NOMO-1 (cell line): ENCODE measurements around the gene PDE6D.

Experiments
- DNase-seq, 2 experiments: peaks; one replicate each; lab custom pipeline; 2025; ENCODE audit not compliant: unreplicated experiment in 2 of 2; lab: John Stamatoyannopoulos, UW

Gene PDE6D

GRCh38 chr2:231708773-231709635 is 72.1 kb downstream of the PDE6D start:
- peak in 1 of 2 experiments; percentile 44 for DNase-seq

GRCh38 chr2:231707927-231708772 is 72.9 kb downstream of the PDE6D start, which contains the start of gene PTMA:
PTMA (plus strand) TSS chr2:231708525; CDS start chr2:231708707, 182 bp downstream.
- peak; percentile 99 for DNase-seq

DNA sequence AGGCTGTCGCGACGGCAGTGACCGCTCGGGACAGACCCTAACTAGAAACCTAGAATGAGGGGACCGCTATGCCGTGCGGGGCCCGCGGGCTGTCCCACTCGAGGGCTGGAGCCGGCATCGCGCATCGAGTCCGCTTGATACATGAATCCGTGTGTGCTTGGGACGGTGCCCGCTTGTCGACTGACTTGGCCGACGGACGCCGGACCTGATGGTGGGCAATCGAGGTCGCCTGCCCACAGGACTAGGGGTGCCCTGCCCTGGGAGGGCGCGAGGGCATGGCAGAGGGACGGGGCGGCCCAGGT is 73.5 kb downstream of the PDE6D start:
- no peak for DNase-seq

- DNase-seq: peak; percentile 94 to 99
Observed at GRCh38 chr2:231706731-231707624, 74.1 kb downstream of the PDE6D start.

DNA sequence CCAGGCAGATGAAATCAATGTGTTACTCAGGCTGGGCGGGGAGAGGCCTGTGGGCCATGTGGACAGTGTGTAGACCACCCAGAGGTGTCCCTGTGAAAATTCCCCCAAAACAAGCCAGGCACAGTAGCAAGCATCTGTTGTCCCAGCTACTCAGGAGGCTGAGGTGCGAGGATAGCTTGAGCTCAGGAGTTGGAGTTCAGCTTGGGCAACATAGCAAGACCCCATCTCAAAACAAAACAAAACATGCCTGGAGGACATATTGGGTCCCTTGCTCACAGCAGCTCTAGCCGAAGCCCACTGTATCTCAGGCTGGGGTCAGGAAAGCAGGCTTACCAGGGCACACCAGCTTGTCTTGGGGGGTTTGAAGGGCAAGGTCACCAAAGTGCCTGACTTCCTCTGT is 77.1 kb downstream of the PDE6D start:
- no peak for DNase-seq

GRCh38 chr2:231701456-231702373 is 79.4 kb downstream of the PDE6D start:
- DNase-seq: peak; percentile 31 to 37

- DNase-seq: no peak
Observed at GRCh38 chr2:231699006-231699405, 82.1 kb downstream of the PDE6D start.

GRCh38 chr2:231696004-231696367 is 85.1 kb downstream of the PDE6D start:
- DNase-seq: no peak

GRCh38 chr2:231693956-231694355 is 87.1 kb downstream of the PDE6D start:
- no peak for DNase-seq

GRCh38 chr2:231692847-231693246 is 88.2 kb downstream of the PDE6D start:
- no peak for DNase-seq

DNA sequence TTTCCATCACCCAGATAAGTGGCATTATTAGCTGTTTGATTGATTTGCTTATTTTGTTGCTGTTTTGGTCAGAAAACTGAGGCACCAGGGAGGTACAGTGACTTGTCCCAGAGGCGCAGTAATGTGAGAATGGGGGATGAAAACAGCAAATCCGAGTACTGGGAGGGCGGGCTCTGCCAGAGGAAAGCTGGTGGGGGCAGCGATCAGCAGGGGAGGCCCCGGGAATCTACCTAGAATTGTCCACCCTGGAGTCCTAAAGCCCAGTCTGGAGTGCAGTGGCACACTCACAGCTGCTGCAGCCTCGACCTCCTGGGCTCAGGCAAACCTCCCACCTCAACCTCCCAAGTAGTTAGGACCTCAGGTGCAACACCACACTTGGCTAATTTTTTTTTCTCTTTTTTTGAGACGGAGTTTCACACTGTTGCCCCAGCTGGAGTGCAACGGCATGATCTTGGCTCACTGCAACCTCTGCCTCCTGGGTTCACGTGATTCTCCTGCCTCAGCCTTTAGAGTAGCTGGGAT is 89.8 kb downstream of the PDE6D start:
- DNase-seq: no peak

- DNase-seq: no peak
Observed at GRCh38 chr2:231689124-231689893, 91.8 kb downstream of the PDE6D start.

DNA sequence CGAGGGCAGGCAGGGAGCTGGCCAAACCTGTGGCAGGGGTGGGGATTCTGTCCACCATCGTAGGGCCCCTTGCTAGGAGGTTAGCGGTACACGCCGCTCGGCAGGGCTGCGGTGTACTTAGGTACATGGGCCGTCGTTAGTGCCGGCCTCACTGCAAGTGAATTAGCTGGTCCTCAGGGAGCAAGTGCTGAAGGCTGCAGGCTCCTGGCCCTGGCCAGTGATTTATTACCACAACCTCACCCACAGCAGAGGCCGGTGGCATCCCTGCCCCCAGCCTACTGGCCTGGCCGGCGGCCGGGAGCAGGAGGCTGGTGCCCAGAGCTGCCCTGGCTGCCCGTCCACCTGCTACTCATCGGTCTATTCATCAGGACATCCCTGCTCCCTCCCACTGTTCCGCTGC is 92.4 kb downstream of the PDE6D start:
- no peak for DNase-seq

- no peak for DNase-seq
Observed at GRCh38 chr2:231687961-231688360, 93.1 kb downstream of the PDE6D start.

DNA sequence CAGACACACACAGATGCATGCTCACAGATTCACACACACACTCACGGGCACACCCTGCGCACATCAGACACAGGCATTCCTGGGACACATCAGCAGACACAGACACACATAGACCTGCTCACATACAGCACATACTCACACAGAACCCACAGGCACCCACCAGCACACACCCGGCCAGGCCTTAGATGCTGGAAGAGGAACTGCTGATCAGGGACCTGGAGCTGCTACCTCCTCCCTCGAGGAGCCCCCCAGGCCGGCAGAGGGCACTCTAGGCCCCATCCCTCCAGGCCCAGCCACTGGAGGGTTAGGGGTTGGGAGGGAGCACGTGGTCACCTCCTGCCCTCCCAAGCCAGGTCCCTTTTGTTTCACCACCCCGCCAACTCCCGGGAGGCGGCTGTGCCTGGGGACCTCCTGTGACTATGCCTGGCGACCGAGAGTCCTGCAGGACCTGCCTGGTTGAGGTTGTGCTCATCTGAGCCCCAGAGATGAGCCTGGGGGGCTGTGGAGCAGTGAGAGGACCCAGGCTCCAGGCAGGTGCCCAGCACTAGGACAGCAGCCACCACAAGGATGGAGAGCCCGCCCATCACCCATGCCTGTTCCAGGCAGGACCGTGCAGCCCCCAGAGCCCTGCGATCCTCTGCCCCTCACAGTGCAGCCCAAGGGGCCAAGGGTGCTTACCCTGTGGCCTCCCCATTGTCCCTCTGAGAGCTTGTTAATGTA is 93.8 kb downstream of the PDE6D start:
- peak; percentile 87 to 93 for DNase-seq

GRCh38 chr2:231686192-231687100 is 94.6 kb downstream of the PDE6D start:
- no peak for DNase-seq
